Trophoblast cell (in vitro differentiated cells and primary cell): ENCODE data around the gene MARCO.

ENCODE experiments used
- DNase-seq, 2 donors: peaks; one replicate each; pipeline ENCODE4 v3.0.0-alpha.2; 2016
- H2AFZ ChIP-seq: 2 replicates; pipeline ENCODE4 v1.6.1; 2013; ENCODE audit warnings: low read length, moderate library complexity, mild to moderate bottlenecking; ENCODE audit not compliant: insufficient read depth, poor library complexity
- H2AK5ac ChIP-seq: 2 replicates; pipeline ENCODE4 v1.6.1; 2013; ENCODE audit warnings: mild to moderate bottlenecking, low read length
- H2BK120ac ChIP-seq: 2 replicates; pipeline ENCODE4 v1.6.1; 2013; ENCODE audit warnings: low read length, mild to moderate bottlenecking, moderate library complexity; ENCODE audit not compliant: insufficient read depth, poor library complexity
- H2BK12ac ChIP-seq: 2 replicates; pipeline ENCODE4 v1.6.1; 2013; ENCODE audit warnings: mild to moderate bottlenecking, low read length, moderate library complexity
- H2BK5ac ChIP-seq: 2 replicates; pipeline ENCODE4 v1.6.1; 2013; ENCODE audit warnings: low read length, low read depth, moderate library complexity, mild to moderate bottlenecking; ENCODE audit not compliant: poor library complexity
- H3K14ac ChIP-seq: 2 replicates; pipeline ENCODE4 v1.6.1; 2013; ENCODE audit warnings: mild to moderate bottlenecking, low read length
- H3K18ac ChIP-seq: 2 replicates; pipeline ENCODE4 v1.6.1; 2013; ENCODE audit warnings: mild to moderate bottlenecking, low read length
- H3K23ac ChIP-seq: 2 replicates; pipeline ENCODE4 v1.6.1; 2013; ENCODE audit warnings: low read length
- H3K27ac ChIP-seq: 2 replicates; pipeline ENCODE4 v1.5.1; 2013; ENCODE audit warnings: low read depth, mild to moderate bottlenecking, inconsistent platforms, low read length, moderate library complexity
- H3K27me3 ChIP-seq: 2 replicates; pipeline ENCODE4 v1.6.1; 2013; ENCODE audit warnings: inconsistent platforms, mild to moderate bottlenecking, low read length, moderate library complexity; ENCODE audit not compliant: insufficient read depth
- H3K36me3 ChIP-seq, 2 experiments: 1 replicate in 1 of 2; 2 replicates in 1 of 2; pipeline ENCODE4 v1.6.1; 2013; ENCODE audit warnings: low read length in 2 of 2, mild to moderate bottlenecking in 2 of 2, moderate library complexity in 1 of 2; ENCODE audit not compliant: insufficient read depth in 2 of 2, control insufficient read depth in 1 of 2
- H3K4ac ChIP-seq: 2 replicates; pipeline ENCODE4 v1.6.1; 2013; ENCODE audit warnings: low read depth, mild to moderate bottlenecking, low read length, moderate library complexity
- H3K4me1 ChIP-seq, 2 experiments: 1 replicate in 1 of 2; 2 replicates in 1 of 2; pipeline ENCODE4 v1.6.1; 2013; ENCODE audit warnings: low read length in 2 of 2, mild to moderate bottlenecking in 2 of 2, moderate library complexity in 1 of 2; ENCODE audit not compliant: insufficient read depth in 2 of 2, control insufficient read depth in 1 of 2
- H3K4me2 ChIP-seq: 2 replicates; pipeline ENCODE4 v1.6.1; 2013; ENCODE audit warnings: inconsistent platforms, mild to moderate bottlenecking, low read length, moderate library complexity
- H3K4me3 ChIP-seq: 2 replicates; pipeline ENCODE4 v1.5.1; 2013; ENCODE audit warnings: mild to moderate bottlenecking, low read depth, low read length, inconsistent platforms
- H3K79me1 ChIP-seq: one replicate; pipeline ENCODE4 v1.6.1; 2013; ENCODE audit warnings: low read length
- H3K79me2 ChIP-seq: 2 replicates; pipeline ENCODE4 v1.6.1; 2013; ENCODE audit warnings: low read length, mild to moderate bottlenecking; ENCODE audit not compliant: control insufficient read depth, insufficient read depth, poor library complexity
- H3K9ac ChIP-seq: 2 replicates; pipeline ENCODE4 v1.6.1; 2013; ENCODE audit warnings: mild to moderate bottlenecking, low read length
- H3K9me3 ChIP-seq: 2 replicates; pipeline ENCODE4 v1.6.1; 2013; ENCODE audit warnings: low read depth, mild to moderate bottlenecking, control low read depth, inconsistent platforms, low read length; ENCODE audit not compliant: insufficient read depth
- H4K12ac ChIP-seq: 2 replicates; pipeline ENCODE4 v1.6.1; 2013; ENCODE audit warnings: low read depth, mild to moderate bottlenecking, low read length, moderate library complexity
- H4K8ac ChIP-seq: 2 replicates; pipeline ENCODE4 v1.6.1; 2013; ENCODE audit warnings: low read depth, mild to moderate bottlenecking, low read length, moderate library complexity
- H4K91ac ChIP-seq: one replicate; pipeline ENCODE4 v1.6.1; 2013; ENCODE audit warnings: low read depth, mild to moderate bottlenecking, low read length, moderate library complexity
- WGBS: extraction: QIAGEN DNeasy Blood & Tissue Kit; methylation state at CpG from one replicate; pipeline ENCODE4 v1.1.7; 2013; ENCODE audit warnings: missing lambda C conversion rate; ENCODE audit not compliant: insufficient read length, insufficient coverage; ENCODE audit errors: extremely low coverage; 5-methylcytosine and 5-hydroxymethylcytosine counted together

Gene MARCO

GRCh38 chr2:118922254-118922653 lies 19.7 kb upstream of the MARCO start:
- Histone ChIP-seq H3K79me1 (no peaks in the 10 kb centered on the region), H2AK5ac (no peak overlapping the region), H3K4me3 (no peak overlapping the region), H3K18ac (no peak overlapping the region), H3K23ac (no peak overlapping the region), H3K27ac (no peak overlapping the region), H4K91ac (no peak overlapping the region), H3K4me1 (peaks cover 2 to 4% of the 10 kb centered on the region in 2 experiments), H3K79me2 (no peaks in the 10 kb centered on the region), H2BK5ac (no peak overlapping the region), H3K36me3 (no peaks in the 10 kb centered on the region), H3K4ac (no peak overlapping the region), H2AFZ (no peak overlapping the region), H3K14ac (no peak overlapping the region), H3K9ac (no peak overlapping the region), H2BK12ac (no peak overlapping the region), H4K8ac (no peak overlapping the region), H3K27me3 (no peaks in the 10 kb centered on the region), H2BK120ac (no peak overlapping the region), H3K9me3 (peaks cover 3% of the 10 kb centered on the region), H4K12ac (no peak overlapping the region), H3K4me2 (no peak overlapping the region)
- no peak for DNase-seq
- no CpG with 5 or more reads among the region's 2 CpGs for WGBS

GRCh38 chr2:118923371-118923770 lies 18.6 kb upstream of the MARCO start:
- no peak overlapping the region for H2AFZ ChIP-seq
- no peak overlapping the region for H3K9ac ChIP-seq
- H3K14ac ChIP-seq, result no peak overlapping the region
- H3K36me3 ChIP-seq, result no peaks in the 10 kb centered on the region
- no peak overlapping the region for H3K18ac ChIP-seq
- no peak overlapping the region for H2BK120ac ChIP-seq
- no peak overlapping the region for H3K27ac ChIP-seq
- H2BK12ac ChIP-seq, result no peak overlapping the region
- H3K27me3 ChIP-seq, result no peaks in the 10 kb centered on the region
- no peak overlapping the region for H2BK5ac ChIP-seq
- no peak overlapping the region for H4K8ac ChIP-seq
- H3K4me3 ChIP-seq, result no peak overlapping the region
- no peaks in the 10 kb centered on the region for H3K79me1 ChIP-seq
- H3K23ac ChIP-seq, result no peak overlapping the region
- WGBS, result no CpG with 5 or more reads among the region's 1 CpG
- no peak for DNase-seq
- H4K91ac ChIP-seq, result no peak overlapping the region
- H4K12ac ChIP-seq, result no peak overlapping the region
- no peak overlapping the region for H3K4ac ChIP-seq
- no peak overlapping the region for H3K4me2 ChIP-seq
- no peaks in the 10 kb centered on the region for H3K79me2 ChIP-seq
- H3K4me1 ChIP-seq, result peaks cover 2 to 4% of the 10 kb centered on the region in 2 experiments
- no peak overlapping the region for H2AK5ac ChIP-seq
- H3K9me3 ChIP-seq, result no peaks in the 10 kb centered on the region

- no peak overlapping the region for H2AK5ac ChIP-seq
- no CpG with 5 or more reads among the region's 5 CpGs for WGBS
- no peak for DNase-seq
- H2BK12ac ChIP-seq, result no peak overlapping the region
- no peak overlapping the region for H2BK5ac ChIP-seq
- no peak overlapping the region for H2BK120ac ChIP-seq
- no peak overlapping the region for H3K23ac ChIP-seq
- no peak overlapping the region for H4K12ac ChIP-seq
- peaks cover 2 to 4% of the 10 kb centered on the region in 2 experiments for H3K4me1 ChIP-seq
- H3K14ac ChIP-seq, result no peak overlapping the region
- H3K18ac ChIP-seq, result no peak overlapping the region
- no peak overlapping the region for H3K4me3 ChIP-seq
- no peak overlapping the region for H3K9ac ChIP-seq
- no peaks in the 10 kb centered on the region for H3K27me3 ChIP-seq
- no peak overlapping the region for H3K27ac ChIP-seq
- no peak overlapping the region for H4K8ac ChIP-seq
- no peaks in the 10 kb centered on the region for H3K9me3 ChIP-seq
- no peak overlapping the region for H2AFZ ChIP-seq
- no peaks in the 10 kb centered on the region for H3K79me1 ChIP-seq
- no peak overlapping the region for H4K91ac ChIP-seq
- no peak overlapping the region for H3K4me2 ChIP-seq
- no peak overlapping the region for H3K4ac ChIP-seq
- H3K36me3 ChIP-seq, result no peaks in the 10 kb centered on the region
- no peaks in the 10 kb centered on the region for H3K79me2 ChIP-seq
Observed at GRCh38 chr2:118925476-118925875, 16.5 kb upstream of the MARCO start.

GRCh38 chr2:118925981-118926380 lies 16.0 kb upstream of the MARCO start:
- Histone ChIP-seq H3K9ac (no peak overlapping the region), H3K4me1 (peaks cover 2 to 4% of the 10 kb centered on the region in 2 experiments), H3K79me2 (no peaks in the 10 kb centered on the region), H3K14ac (no peak overlapping the region), H3K79me1 (no peaks in the 10 kb centered on the region), H2BK120ac (no peak overlapping the region), H3K23ac (no peak overlapping the region), H3K27ac (no peak overlapping the region), H3K27me3 (no peaks in the 10 kb centered on the region), H4K12ac (no peak overlapping the region), H4K91ac (no peak overlapping the region), H3K4ac (no peak overlapping the region), H3K4me2 (no peak overlapping the region), H2BK12ac (no peak overlapping the region), H2AFZ (no peak overlapping the region), H2BK5ac (no peak overlapping the region), H3K36me3 (no peaks in the 10 kb centered on the region), H3K9me3 (no peaks in the 10 kb centered on the region), H2AK5ac (no peak overlapping the region), H3K18ac (no peak overlapping the region), H3K4me3 (no peak overlapping the region), H4K8ac (no peak overlapping the region)
- WGBS, result no CpG with 5 or more reads among the region's 1 CpG
- no peak for DNase-seq
